ENCODE data around the gene ADGRV1. TPM values are rescaled to one million over a fixed set of nuclear protein-coding genes. Genes with fewer than 3 reads are reported as not detected.
"Not testable (repeated sequence)": the region's sequence is repeated elsewhere in the genome, so short reads cannot be mapped to it uniquely, and the experiment has no call there.

The ADGRV1 gene
- total RNA-seq, 1 donor from 2014 or later: 0.99 TPM

DNA sequence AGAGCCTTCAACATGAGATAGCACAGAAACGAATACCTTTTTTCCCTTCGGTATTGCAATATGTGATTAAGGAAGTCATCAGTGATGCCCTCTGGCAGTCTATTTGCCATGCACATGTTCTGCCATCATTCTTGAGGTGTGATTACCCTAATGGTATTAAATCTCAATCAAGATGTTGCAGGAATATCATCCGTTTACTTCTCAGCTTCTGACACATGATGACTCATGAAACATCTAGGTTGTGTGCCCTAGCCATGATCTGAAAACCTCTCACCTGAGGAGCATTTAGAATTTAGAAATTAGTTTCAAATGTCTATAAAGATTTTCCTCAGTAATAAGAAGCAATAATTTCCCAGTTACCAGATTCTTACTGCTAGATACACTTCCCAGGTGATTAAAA is 209.1 kb downstream of the ADGRV1 start:
- no peak overlapping the region for H3K27ac Mint-ChIP-seq (ENCODE audit: unreplicated experiment)
- DNase-seq (ENCODE audit: extremely low spot score, unreplicated experiment): no peak
- no peak overlapping the region for H3K4me3 Mint-ChIP-seq (ENCODE audit: unreplicated experiment)
- no peaks in the 10 kb centered on the region for H3K4me1 Mint-ChIP-seq (ENCODE audit: unreplicated experiment)
- TF ChIP-seq, protein P1, sequence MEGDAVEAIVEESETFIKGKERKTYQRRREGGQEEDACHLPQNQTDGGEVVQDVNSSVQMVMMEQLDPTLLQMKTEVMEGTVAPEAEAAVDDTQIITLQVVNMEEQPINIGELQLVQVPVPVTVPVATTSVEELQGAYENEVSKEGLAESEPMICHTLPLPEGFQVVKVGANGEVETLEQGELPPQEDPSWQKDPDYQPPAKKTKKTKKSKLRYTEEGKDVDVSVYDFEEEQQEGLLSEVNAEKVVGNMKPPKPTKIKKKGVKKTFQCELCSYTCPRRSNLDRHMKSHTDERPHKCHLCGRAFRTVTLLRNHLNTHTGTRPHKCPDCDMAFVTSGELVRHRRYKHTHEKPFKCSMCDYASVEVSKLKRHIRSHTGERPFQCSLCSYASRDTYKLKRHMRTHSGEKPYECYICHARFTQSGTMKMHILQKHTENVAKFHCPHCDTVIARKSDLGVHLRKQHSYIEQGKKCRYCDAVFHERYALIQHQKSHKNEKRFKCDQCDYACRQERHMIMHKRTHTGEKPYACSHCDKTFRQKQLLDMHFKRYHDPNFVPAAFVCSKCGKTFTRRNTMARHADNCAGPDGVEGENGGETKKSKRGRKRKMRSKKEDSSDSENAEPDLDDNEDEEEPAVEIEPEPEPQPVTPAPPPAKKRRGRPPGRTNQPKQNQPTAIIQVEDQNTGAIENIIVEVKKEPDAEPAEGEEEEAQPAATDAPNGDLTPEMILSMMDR (IDR thresholded peaks at IDR 0.05): no peak
- H3K36me3 Mint-ChIP-seq (ENCODE audit: unreplicated experiment): no peaks in the 10 kb centered on the region
- no peaks in the 10 kb centered on the region for H3K27me3 Mint-ChIP-seq (ENCODE audit: unreplicated experiment)
- no peaks in the 10 kb centered on the region for H3K9me3 Mint-ChIP-seq (ENCODE audit: unreplicated experiment)

DNA sequence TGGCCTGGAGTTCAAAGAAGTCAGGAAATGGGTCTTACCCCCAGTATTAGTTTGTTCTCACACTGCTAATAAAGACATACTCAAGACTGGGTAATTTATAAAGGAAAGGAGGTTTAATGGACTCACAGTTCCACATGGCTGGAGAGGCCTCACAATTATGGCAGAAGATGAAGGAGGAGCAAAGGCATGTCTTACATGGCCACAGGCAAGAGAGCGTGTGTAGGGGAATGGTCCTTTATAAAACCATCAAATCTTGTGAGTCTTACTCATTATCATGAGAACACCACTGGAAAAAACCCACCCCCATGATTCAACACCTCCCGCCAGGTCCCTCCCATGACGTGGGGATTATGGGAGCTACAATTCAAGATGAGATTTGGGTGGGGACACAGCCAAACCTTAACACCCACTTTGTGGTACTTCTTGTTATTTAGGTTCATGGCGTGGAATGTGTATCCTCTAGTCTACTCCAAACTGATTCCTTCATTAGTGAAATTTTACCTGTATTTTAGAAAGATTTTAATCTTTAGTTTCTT is 211.5 kb downstream of the ADGRV1 start:
- not testable (repeated sequence) for H3K9me3 Mint-ChIP-seq (ENCODE audit: unreplicated experiment); H3K27me3 Mint-ChIP-seq (ENCODE audit: unreplicated experiment); DNase-seq (ENCODE audit: extremely low spot score, unreplicated experiment)

DNA sequence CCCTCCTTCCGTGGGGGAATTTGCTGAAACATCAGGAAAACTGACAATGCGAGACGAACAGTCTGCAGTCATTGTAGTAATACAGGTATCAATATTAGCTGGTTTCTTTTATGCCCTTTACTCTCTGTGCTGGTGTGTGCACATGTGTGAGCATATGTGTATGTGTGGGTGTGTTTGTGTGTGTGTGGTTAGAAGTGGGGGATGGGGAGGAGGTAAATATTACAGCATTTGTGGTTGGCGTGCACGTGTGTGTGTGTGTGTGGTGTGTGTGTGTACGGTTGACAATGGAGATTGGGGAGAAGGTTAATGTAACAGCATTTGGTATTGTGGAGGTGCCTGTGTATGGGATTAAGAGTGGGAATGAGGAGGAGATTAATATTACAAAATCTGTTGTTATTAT is 219.4 kb downstream of the ADGRV1 start:
- Mint-ChIP-seq H3K9me3 (ENCODE audit: unreplicated experiment) (no peaks in the 10 kb centered on the region), H3K36me3 (ENCODE audit: unreplicated experiment) (no peaks in the 10 kb centered on the region), H3K27ac (ENCODE audit: unreplicated experiment) (no peak overlapping the region), H3K4me1 (ENCODE audit: unreplicated experiment) (no peaks in the 10 kb centered on the region), H3K27me3 (ENCODE audit: unreplicated experiment) (peaks cover 18% of the 10 kb centered on the region), H3K4me3 (ENCODE audit: unreplicated experiment) (no peak overlapping the region)
- no peak for DNase-seq (ENCODE audit: extremely low spot score, unreplicated experiment)
- TF ChIP-seq, protein P1 (IDR thresholded peaks at IDR 0.05): no peak

More for the DNA sequence above, 211.5 kb downstream of the ADGRV1 start:
- not testable (repeated sequence) for H3K4me1 Mint-ChIP-seq (ENCODE audit: unreplicated experiment); H3K27ac Mint-ChIP-seq (ENCODE audit: unreplicated experiment); H3K4me3 Mint-ChIP-seq (ENCODE audit: unreplicated experiment); H3K36me3 Mint-ChIP-seq (ENCODE audit: unreplicated experiment)

DNA sequence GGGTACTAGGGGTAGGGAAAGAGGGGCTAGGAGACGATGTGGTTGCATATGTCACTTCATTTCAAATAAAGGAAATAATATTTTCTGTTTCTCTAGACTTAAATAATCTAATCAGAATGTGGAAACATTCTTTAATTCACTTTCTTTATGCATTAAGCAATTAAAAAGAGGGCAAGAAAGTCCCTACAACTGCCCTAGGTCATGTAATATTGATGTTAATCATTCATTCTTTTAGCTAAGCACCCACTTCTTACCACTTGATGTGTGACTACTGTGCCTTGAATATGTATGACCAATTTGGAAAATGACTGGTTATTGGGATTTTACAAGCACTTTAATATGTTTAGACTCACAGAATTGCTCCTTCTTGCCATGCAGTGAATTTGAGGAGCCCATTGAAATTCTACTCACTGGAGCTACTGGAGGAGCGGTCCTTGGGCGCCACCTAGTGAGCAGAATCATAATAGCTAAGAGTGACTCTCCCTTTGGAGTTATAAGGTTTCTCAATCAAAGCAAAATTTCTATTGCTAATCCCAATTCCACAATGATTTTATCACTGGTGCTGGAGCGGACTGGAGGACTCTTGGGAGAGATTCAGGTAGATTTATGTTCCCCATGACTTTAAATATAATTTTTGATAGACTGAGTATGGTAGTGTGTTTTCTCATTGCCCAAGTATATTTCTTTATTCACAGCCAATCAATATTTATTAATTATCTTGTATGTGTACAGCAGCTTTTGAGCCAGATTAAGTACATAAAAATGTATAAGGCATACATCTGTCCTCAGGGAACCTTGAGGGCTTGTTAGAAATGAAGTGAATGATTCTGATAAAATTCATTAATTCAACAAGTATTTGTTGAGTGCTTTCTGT is 225.1 kb downstream of the ADGRV1 start:
- H3K9me3 Mint-ChIP-seq (ENCODE audit: unreplicated experiment): no peaks in the 10 kb centered on the region
- H3K36me3 Mint-ChIP-seq (ENCODE audit: unreplicated experiment): no peaks in the 10 kb centered on the region
- no peaks in the 10 kb centered on the region for H3K4me1 Mint-ChIP-seq (ENCODE audit: unreplicated experiment)
- H3K27ac Mint-ChIP-seq (ENCODE audit: unreplicated experiment): no peak overlapping the region
- TF ChIP-seq, protein P1 (IDR thresholded peaks at IDR 0.05): peak; percentile 92
- DNase-seq (ENCODE audit: extremely low spot score, unreplicated experiment): no peak
- no peak overlapping the region for H3K4me3 Mint-ChIP-seq (ENCODE audit: unreplicated experiment)
- peaks cover 25% of the 10 kb centered on the region for H3K27me3 Mint-ChIP-seq (ENCODE audit: unreplicated experiment)

DNA sequence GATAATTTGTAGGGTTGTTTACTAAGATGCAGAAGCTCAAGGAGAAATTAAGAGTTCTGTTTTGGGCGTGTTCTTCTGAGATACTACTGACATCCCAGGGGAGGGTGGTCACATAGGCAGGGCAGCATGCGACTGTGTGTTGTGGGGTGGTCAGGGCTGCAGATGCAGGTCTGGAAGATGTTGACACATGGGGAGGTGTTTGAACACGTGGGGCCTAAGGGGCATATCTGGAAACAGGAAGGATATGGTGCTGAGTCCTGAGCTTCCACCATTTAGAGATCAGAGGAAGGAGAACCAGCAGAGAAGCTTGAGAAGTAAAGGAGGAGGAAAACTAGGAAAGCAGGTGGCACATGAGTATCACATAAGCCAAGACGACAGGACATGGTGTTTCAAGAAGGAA is 228.2 kb downstream of the ADGRV1 start:
- peaks cover 12% of the 10 kb centered on the region for H3K27me3 Mint-ChIP-seq (ENCODE audit: unreplicated experiment)
- DNase-seq (ENCODE audit: extremely low spot score, unreplicated experiment): no peak
- H3K27ac Mint-ChIP-seq (ENCODE audit: unreplicated experiment): no peak overlapping the region
- TF ChIP-seq, protein P1 (IDR thresholded peaks at IDR 0.05): no peak
- H3K9me3 Mint-ChIP-seq (ENCODE audit: unreplicated experiment): no peaks in the 10 kb centered on the region
- no peaks in the 10 kb centered on the region for H3K4me1 Mint-ChIP-seq (ENCODE audit: unreplicated experiment)
- H3K4me3 Mint-ChIP-seq (ENCODE audit: unreplicated experiment): no peak overlapping the region
- no peaks in the 10 kb centered on the region for H3K36me3 Mint-ChIP-seq (ENCODE audit: unreplicated experiment)
